ENCODE results near the gene CACNA1C.

GRCh38 chr12:2092354-2092753 is 39.6 kb downstream of the CACNA1C start:
- TF ChIP-seq GATA3 (IDR thresholded peaks at IDR 0.05; ENCODE audit: low read depth, low read length) (no peak), GATA2 (IDR thresholded peaks at IDR 0.05; ENCODE audit: low read depth, low read length) (no peak)
